HG03558 (cell line): Measurements from ENCODE around the gene YWHAG.

Experiments used
- ATAC-seq: cut with Tn5 transposase; IDR thresholded peaks from one replicate; pipeline ENCODE4 v1.9.1; 2021; ENCODE audit warnings: moderate number of reproducible peaks; ENCODE audit not compliant: unreplicated experiment; ENCODE audit errors: extremely low read depth

Gene YWHAG

DNA sequence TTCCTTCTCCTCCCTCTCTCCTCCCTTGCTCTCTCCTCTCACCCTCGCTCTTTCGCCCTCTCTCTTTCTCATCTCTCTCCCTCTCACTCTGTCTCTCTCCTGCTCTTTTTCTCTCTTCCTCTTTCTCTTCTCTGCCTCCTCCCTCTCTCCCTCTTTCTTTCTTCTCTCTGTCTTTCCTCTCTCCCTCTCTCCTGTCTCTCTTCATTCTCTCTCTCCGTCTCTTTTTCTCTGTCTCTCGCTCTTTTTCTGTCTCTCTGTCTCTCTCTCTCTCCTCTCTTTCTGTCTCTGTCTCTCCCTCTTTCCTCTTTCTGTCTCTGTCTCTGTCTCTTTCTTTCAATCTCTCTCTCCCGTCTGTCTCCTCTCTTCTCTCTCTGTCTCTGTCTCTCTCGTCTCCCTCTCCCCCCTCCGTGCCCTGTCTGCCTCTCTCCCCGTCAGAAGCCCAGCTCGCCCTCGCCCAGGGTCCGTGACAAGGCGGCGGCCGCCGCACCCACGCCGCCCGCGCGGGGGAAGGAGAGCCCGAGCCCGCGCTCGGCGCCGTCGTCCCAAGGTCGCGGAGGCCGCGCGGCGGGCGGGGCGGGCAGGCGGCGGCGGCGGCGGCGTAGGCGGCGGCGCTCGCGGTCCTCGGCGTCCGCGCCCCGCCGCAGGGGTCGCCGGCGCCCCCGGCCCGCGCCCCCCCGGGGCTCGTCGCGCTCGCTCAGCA is 77.6 kb downstream of the YWHAG start:
- no peak for ATAC-seq

DNA sequence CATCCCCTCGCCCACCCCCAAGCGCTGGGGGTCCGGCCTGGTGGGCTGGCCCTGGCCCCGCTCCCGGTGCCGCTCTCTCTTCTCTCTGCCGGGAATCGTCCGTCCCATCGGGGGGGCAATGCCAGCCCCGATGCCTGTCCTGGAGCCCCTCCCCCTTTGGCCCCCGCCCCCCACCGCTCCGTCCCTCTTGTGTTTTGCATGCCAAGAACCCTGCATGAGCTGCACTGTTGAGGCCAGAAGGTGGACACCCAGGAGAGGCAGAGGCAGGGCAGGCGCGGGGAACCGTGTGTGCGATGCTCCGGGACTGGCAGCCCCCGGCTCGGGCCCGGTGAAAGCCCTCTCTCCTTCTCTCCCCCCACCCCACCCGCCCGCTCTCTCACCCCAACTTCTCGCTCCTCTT is 78.4 kb downstream of the YWHAG start:
- ATAC-seq = no peak

DNA sequence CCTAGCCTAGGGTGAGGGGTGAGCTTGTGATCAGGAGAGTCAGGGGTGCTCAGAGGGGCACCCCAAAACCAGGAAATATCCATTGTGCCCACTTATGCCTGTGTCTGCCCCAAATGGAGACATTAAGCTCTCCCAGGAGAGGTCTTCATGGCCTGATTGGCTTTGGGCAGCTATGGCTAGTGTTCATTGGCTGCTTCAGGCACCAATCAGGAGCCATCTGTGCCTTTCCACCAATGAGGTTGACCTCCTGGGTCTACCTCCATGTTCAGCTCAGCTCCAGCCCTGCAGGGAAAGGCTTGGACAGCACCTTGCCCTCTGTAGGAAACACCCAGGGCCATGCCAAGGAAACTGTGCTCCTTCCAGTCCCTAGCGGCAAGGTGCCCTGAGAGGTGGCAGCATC is 80.3 kb downstream of the YWHAG start:
- ATAC-seq = no peak
